Cardiac muscle cell (in vitro differentiated cells and primary cell): ENCODE data around the gene MYO9B. TPM values are rescaled to one million over a fixed set of nuclear protein-coding genes. Genes with fewer than 3 reads are reported as not detected.

Source experiments
- DNase-seq, 2 donors: peaks; one replicate each; pipeline versions ENCODE4 v3.0.0 to v3.0.0-alpha.2; 2010 to 2017; ENCODE audit warnings: low read depth in 1 of 2, low spot score in 1 of 2
- H3K27ac ChIP-seq: fragments of 200-600 bp; sonication (generic); 2 replicates; pipeline ENCODE4 v1.5.1; 2016
- H3K27me3 ChIP-seq: fragments of 200-600 bp; sonication (generic); 2 replicates; pipeline ENCODE4 v1.6.0; 2016; ENCODE audit warnings: control low read depth
- H3K36me3 ChIP-seq: fragments of 200-600 bp; sonication (generic); 2 replicates; pipeline ENCODE4 v1.5.1; 2016; ENCODE audit warnings: control low read depth
- H3K4me1 ChIP-seq: fragments of 200-600 bp; sonication (generic); 2 replicates; pipeline ENCODE4 v1.8.1; 2017; ENCODE audit warnings: low read depth, mild to moderate bottlenecking, mixed run types
- H3K4me3 ChIP-seq: fragments of 200-600 bp; sonication (generic); 2 replicates; pipeline ENCODE4 v1.5.1; 2016; ENCODE audit warnings: mild to moderate bottlenecking
- H3K9me3 ChIP-seq: fragments of 200-600 bp; sonication (generic); 2 replicates; pipeline ENCODE4 v1.5.1; 2017; ENCODE audit warnings: low read depth, mild to moderate bottlenecking, control low read depth
- polyA plus RNA-seq: library from polyadenylated mRNA; unstranded; fragments of >200 nt; fragmentation: Nextera tagmentation; extraction: Ambion mirVana; gene quantifications from 2 replicates; pipeline ENCODE4 v1.2.1, GENCODE V29; 2016
- total RNA-seq: library from RNA; depleted of rRNA; stranded (reverse); fragments of >200 nt; gene quantifications from 2 replicates; pipeline ENCODE4 v1.2.3, GENCODE V29; 2016
- TF ChIP-seq, protein P1 (sequence below): IDR thresholded peaks from 2 replicates; pipeline ENCODE4 v1.5.1; 2012; ENCODE audit warnings: low read depth, mild to moderate bottlenecking, low read length

MYO9B gene
- total and polyA plus RNA-seq, 2 experiments from 2014 or later: 17.7 to 47.9 TPM

DNA sequence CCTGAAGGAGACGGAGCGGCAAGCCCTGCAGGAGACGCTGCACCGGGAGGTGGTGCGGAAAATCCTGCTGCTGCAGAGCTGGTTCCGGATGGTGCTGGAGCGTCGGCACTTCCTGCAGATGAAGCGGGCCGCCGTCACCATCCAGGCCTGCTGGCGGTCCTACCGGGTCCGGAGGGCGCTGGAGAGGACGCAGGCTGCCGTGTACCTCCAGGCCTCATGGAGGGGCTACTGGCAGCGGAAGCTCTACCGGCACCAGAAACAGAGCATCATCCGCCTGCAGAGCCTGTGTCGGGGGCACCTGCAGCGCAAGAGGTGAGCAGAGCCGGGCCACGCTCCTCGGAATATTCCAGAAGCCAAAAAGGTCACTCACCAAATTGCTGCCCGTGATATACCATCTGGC lies 117.2 kb downstream of the MYO9B start:
- H3K36me3 ChIP-seq: peaks cover 17% of the 10 kb centered on the region
- no peaks in the 10 kb centered on the region for H3K9me3 ChIP-seq
- no peak overlapping the region for H3K27ac ChIP-seq
- H3K27me3 ChIP-seq: no peaks in the 10 kb centered on the region
- no peaks in the 10 kb centered on the region for H3K4me1 ChIP-seq
- no peak for DNase-seq
- no peak overlapping the region for H3K4me3 ChIP-seq
- TF ChIP-seq, protein P1, sequence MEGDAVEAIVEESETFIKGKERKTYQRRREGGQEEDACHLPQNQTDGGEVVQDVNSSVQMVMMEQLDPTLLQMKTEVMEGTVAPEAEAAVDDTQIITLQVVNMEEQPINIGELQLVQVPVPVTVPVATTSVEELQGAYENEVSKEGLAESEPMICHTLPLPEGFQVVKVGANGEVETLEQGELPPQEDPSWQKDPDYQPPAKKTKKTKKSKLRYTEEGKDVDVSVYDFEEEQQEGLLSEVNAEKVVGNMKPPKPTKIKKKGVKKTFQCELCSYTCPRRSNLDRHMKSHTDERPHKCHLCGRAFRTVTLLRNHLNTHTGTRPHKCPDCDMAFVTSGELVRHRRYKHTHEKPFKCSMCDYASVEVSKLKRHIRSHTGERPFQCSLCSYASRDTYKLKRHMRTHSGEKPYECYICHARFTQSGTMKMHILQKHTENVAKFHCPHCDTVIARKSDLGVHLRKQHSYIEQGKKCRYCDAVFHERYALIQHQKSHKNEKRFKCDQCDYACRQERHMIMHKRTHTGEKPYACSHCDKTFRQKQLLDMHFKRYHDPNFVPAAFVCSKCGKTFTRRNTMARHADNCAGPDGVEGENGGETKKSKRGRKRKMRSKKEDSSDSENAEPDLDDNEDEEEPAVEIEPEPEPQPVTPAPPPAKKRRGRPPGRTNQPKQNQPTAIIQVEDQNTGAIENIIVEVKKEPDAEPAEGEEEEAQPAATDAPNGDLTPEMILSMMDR: no peak

DNA sequence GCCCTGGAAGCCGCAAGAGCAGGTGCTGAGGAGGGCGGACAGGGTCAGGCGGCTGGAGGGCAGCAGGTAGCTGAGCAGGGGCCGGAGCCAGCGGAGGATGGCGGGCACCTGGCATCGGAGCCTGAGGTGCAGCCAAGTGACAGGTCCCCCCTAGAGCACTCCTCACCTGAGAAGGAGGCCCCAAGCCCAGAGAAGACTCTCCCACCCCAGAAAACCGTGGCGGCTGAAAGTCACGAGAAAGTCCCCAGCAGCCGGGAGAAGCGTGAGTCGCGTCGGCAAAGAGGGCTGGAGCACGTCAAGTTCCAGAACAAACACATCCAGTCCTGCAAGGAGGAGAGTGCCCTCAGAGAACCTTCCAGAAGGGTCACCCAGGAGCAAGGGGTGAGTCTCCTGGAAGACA lies 119.0 kb downstream of the MYO9B start:
- Histone ChIP-seq H3K27me3 (no peaks in the 10 kb centered on the region), H3K27ac (no peak overlapping the region), H3K36me3 (peaks cover 14% of the 10 kb centered on the region), H3K4me1 (no peaks in the 10 kb centered on the region), H3K4me3 (no peak overlapping the region), H3K9me3 (no peaks in the 10 kb centered on the region)
- no peak for DNase-seq
- TF ChIP-seq, protein P1: no peak

DNA sequence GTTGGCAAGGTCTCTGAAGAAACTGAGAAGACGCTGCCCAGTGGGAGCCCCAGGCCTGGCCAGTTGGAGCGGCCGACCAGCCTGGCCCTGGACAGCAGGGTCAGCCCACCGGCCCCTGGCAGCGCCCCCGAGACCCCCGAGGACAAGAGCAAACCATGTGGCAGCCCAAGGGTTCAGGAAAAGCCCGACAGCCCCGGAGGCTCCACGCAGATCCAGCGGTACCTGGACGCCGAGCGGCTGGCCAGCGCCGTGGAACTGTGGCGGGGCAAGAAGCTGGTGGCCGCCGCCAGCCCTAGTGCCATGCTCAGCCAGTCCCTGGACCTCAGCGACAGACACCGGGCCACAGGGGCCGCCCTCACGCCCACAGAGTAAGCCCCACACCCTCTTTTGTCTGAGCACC lies 119.5 kb downstream of the MYO9B start:
- H3K9me3 ChIP-seq: no peaks in the 10 kb centered on the region
- no peak for DNase-seq
- H3K27ac ChIP-seq: no peak overlapping the region
- no peak overlapping the region for H3K4me3 ChIP-seq
- peaks cover 14% of the 10 kb centered on the region for H3K36me3 ChIP-seq
- H3K27me3 ChIP-seq: no peaks in the 10 kb centered on the region
- no peaks in the 10 kb centered on the region for H3K4me1 ChIP-seq
- TF ChIP-seq, protein P1: no peak

DNA sequence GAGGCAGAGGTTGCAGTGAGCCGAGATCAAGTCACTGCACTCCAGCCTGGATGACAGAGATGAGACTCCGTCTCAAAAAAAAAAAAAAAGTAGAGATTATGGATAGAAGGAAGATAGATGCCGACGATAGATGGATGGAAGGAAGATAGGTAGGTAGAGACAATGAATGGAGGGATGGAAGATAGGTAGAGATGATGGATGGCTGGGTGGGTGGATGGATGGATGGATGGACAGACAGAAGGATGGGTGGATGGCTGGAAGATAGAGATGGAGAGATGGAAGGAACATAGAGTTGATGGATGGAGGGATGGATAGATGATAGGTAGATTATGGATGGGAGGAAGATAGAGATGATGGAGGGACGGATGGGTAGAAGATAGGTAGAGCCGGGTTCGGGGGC lies 121.0 kb downstream of the MYO9B start:
- Histone ChIP-seq H3K36me3 (peaks cover 13% of the 10 kb centered on the region), H3K27me3 (no peaks in the 10 kb centered on the region), H3K27ac (no peak overlapping the region), H3K9me3 (no peaks in the 10 kb centered on the region), H3K4me3 (no peak overlapping the region), H3K4me1 (no peaks in the 10 kb centered on the region)
- TF ChIP-seq, protein P1: no peak
- no peak for DNase-seq

DNA sequence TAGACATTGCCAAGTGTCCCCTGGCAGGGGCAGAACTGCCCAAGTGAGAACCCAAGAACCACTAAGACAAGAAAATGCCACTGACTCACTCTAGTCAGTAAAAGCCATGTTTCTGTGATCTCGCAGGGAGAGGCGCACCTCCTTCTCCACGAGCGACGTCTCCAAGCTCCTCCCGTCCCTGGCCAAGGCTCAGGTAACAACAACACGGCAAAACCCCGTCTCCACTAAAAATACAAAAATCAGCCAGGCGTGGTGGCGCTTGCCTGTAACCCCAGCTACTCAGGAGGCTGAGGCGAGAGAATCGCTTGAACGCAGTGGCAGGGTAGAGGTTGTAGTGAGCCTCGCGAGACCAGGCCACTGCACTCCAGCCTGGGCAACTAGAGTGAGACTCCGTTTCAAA lies 122.1 kb downstream of the MYO9B start:
- Histone ChIP-seq H3K36me3 (peaks cover 16% of the 10 kb centered on the region), H3K27ac (no peak overlapping the region)

More for the DNA sequence above, 122.1 kb downstream of the MYO9B start:
- TF ChIP-seq, protein P1: no peak
- no peaks in the 10 kb centered on the region for H3K9me3 ChIP-seq
- DNase-seq: no peak
- no peaks in the 10 kb centered on the region for H3K27me3 ChIP-seq
- no peaks in the 10 kb centered on the region for H3K4me1 ChIP-seq
- H3K4me3 ChIP-seq: no peak overlapping the region
